ENCODE measurements around the gene CD24. TPM values are rescaled to one million over a fixed set of nuclear protein-coding genes. Genes with fewer than 3 reads are reported as not detected.

The CD24 gene
- polyA plus RNA-seq, 1 donor, result 7.0 TPM

- DNase-seq, result no peak
These were observed 6.5 kb downstream of the CD24 start for GRCh38 chr6:106967936-106968555.

DNA sequence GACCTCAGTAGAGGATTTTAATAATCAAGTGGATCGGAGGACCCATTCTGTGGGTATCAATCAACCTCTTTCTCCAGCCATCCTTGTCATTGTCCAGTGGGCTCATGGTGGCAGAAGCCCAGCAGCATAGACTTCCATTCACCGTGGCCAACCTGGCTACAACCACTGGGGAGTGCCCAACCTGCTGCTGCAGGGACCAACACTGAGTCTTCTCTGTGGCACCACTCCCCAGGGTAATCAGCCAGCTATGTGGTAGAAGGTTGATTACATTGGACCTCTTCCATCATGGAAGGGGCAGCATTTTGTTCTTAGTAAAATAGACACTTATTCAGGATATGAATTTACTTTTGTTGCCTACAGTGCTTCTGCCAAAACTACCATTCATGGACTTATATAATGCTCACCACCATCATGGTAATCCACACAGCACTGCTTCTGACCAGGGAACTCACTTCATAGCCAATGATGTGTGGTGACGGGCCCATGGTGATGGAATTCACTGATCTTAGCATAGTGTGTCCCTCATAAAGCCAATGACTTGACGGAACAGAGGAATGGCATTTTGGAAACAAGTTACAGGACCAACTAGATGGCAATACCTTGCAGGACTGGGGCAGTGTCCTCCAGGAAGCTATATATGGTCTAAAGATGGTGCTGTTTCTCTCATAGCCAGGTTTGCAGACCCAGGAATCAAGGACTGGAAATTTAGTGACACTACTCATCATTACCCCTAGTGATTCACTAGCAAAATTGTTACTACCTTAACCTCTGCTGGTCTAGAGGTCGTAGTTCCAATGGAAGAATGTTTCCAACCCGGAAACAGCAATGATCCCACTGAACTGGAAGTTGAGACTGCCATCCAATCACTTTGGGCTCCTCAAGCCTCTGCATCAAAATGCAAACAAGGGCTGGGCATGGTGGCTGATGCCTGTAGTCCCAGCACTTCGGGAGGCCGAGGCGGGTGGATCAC is 7.6 kb downstream of the CD24 start:
- DNase-seq, result no peak

GRCh38 chr6:106966229-106966628 is 8.3 kb downstream of the CD24 start:
- DNase-seq, result no peak

GRCh38 chr6:106964954-106965353 is 9.6 kb downstream of the CD24 start:
- no peak for DNase-seq

- no peak for DNase-seq
These were observed 10.4 kb downstream of the CD24 start for GRCh38 chr6:106964099-106964498.

DNA sequence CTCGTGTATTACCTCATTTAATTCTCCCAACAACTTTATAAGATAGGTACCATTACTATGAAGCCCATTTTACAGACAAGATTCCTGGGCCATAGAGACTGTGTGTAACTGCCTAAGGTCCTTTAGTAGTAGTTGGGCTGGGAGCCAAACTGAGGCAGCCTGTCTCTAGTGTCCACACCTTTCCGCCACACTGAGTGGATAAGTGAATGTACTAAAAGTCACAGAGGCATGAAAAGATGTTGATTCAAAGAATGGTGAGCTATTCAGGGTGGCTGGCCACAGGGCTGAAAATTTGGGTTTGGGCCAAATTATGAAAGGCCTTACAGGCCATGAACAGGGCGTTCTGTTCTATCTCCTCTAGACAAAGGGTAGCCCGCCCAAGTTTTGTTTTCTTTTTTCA is 11.0 kb downstream of the CD24 start:
- no peak for DNase-seq

- DNase-seq, result no peak
These were observed 12.7 kb downstream of the CD24 start for GRCh38 chr6:106961801-106962200.

- DNase-seq, result no peak
These were observed 13.4 kb downstream of the CD24 start for GRCh38 chr6:106961136-106961535.

GRCh38 chr6:106959985-106960384 is 14.5 kb downstream of the CD24 start:
- DNase-seq, result no peak

- no peak for DNase-seq
These were observed 34.7 kb downstream of the CD24 start for GRCh38 chr6:106939848-106940247.

DNA sequence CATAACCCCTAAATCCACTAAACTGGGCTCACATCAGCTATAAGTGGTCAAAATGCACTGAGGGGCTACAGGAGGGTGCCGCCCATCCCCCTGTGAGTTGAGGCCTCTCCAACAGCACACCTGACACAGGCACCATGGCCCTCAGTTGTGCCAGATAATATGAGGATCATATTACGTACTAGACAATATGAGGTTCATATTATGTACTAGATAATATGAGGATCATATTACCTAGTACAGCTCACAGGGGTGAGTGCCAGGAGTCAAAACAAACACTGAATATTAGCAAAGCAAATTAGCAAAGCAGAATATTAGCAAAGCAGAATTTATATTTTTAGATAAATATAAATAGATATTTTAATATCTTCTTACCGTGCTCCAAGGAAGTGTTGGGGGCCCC is 35.3 kb downstream of the CD24 start:
- DNase-seq, result no peak

GRCh38 chr6:106927531-106928398 is 46.8 kb downstream of the CD24 start:
- peak; percentile 53 for DNase-seq

- no peak for DNase-seq
These were observed 48.6 kb downstream of the CD24 start for GRCh38 chr6:106925948-106926347.

GRCh38 chr6:106924694-106925523 is 49.6 kb downstream of the CD24 start:
- no peak for DNase-seq

DNA sequence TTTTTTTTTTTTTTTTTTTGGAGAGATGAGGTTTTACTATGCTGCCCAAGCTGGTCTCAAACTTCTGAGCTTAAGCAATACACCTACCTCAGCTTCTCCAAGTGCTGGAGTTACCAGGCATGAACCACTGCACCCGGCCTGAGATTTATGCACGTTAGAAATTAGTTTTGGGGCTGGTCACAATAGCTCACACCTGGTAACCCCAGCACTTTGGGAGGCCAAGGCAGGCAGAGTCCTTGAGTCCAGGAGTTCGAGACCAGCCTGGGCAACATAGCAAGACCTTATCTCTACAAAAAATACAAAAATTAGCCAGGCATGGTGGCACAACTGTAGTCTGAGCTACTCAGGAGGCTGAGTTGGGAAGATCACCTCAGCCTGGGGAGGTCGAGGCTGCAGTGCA is 51.9 kb downstream of the CD24 start:
- DNase-seq, result no peak

Other genes with a start within 250 kb of the CD24 start
- gene MTRES1, start 53.5 kb upstream of the CD24 start, polyA plus RNA-seq (ENCODE audit: insufficient read length), result 20.9 TPM
- gene BEND3, start 140.8 kb upstream of the CD24 start, polyA plus RNA-seq (ENCODE audit: insufficient read length), result 3.7 TPM

Measured in hindlimb muscle (tissue), 1 donor.